ENCODE measurements around the gene INAFM1.

INAFM1 gene

GRCh38 chr19:47324502-47324901 lies 49.8 kb downstream of the INAFM1 start:
- peaks cover 7% of the 10 kb centered on the region for H3K4me1 ChIP-seq (ENCODE audit: control insufficient read depth, low read length)
- no peaks in the 10 kb centered on the region for H3K9me2 ChIP-seq (replicated peaks; ENCODE audit: control insufficient read depth, low read length)
- no peak overlapping the region for H3K4me2 ChIP-seq (ENCODE audit: low read length)
- H3K36me3 ChIP-seq (ENCODE audit: control insufficient read depth, low read length), result no peaks in the 10 kb centered on the region
- H3K9me3 ChIP-seq (ENCODE audit: control insufficient read depth, insufficient read depth, low read length), result no peaks in the 10 kb centered on the region
- TF ChIP-seq EZH2phosphoT487 (IDR thresholded peaks at IDR 0.05; ENCODE audit: borderline replicate concordance, low read length), result no peak
- no peak for TF ChIP-seq CTCF (IDR thresholded peaks at IDR 0.05; ENCODE audit: low read depth, low read length, poor library complexity, severe bottlenecking)
- H3K4me3 ChIP-seq (ENCODE audit: low read length), result no peak overlapping the region
- no peak overlapping the region for H3K27ac ChIP-seq (ENCODE audit: low read depth, low read length)
- H3K79me2 ChIP-seq (ENCODE audit: control insufficient read depth, low read length), result no peaks in the 10 kb centered on the region
- H3K27me3 ChIP-seq (ENCODE audit: control insufficient read depth, low read length), result peaks cover 5% of the 10 kb centered on the region; the same call in 1 of the 2 replicates
- H3F3A ChIP-seq (ENCODE audit: control insufficient read depth, insufficient read depth), result no peaks in the 10 kb centered on the region
- no peaks in the 10 kb centered on the region for H4K20me1 ChIP-seq (ENCODE audit: control insufficient read depth, insufficient read depth, low read depth, low read length)

All from DOHH2 (cell line).